BLaER1 (cell line): Measurements from ENCODE around the gene TSPAN12.

ENCODE experiments used
- H3K27ac ChIP-seq: shearing (Covaris generic); formaldehyde crosslinking; 2 replicates; pipeline ENCODE4 v1.8.1; 2022
- H3K27me3 ChIP-seq: shearing (Covaris generic); formaldehyde crosslinking; 2 replicates; pipeline ENCODE4 v1.8.1; 2022
- H3K36me3 ChIP-seq: shearing (Covaris generic); formaldehyde crosslinking; 2 replicates; pipeline ENCODE4 v1.8.1; 2022
- H3K4me1 ChIP-seq: shearing (Covaris generic); formaldehyde crosslinking; 2 replicates; pipeline ENCODE4 v1.8.1; 2022
- H3K4me2 ChIP-seq: shearing (Covaris generic); formaldehyde crosslinking; 2 replicates; pipeline ENCODE4 v1.8.1; 2022
- H3K4me3 ChIP-seq: shearing (Covaris generic); formaldehyde crosslinking; 2 replicates; pipeline ENCODE4 v1.8.1; 2022
- H3K9ac ChIP-seq: shearing (Covaris generic); formaldehyde crosslinking; 2 replicates; pipeline ENCODE4 v1.8.1; 2022
- H3K9me3 ChIP-seq: shearing (Covaris generic); formaldehyde crosslinking; 2 replicates; pipeline ENCODE4 v1.8.1; 2022
- H4K20me1 ChIP-seq: shearing (Covaris generic); formaldehyde crosslinking; 2 replicates; pipeline ENCODE4 v1.8.1; 2022
- Cebpa-rat ChIP-seq: shearing (Covaris generic); IDR thresholded peaks from 2 replicates; pipeline ENCODE4 v1.8.1; 2022

TSPAN12 gene

DNA sequence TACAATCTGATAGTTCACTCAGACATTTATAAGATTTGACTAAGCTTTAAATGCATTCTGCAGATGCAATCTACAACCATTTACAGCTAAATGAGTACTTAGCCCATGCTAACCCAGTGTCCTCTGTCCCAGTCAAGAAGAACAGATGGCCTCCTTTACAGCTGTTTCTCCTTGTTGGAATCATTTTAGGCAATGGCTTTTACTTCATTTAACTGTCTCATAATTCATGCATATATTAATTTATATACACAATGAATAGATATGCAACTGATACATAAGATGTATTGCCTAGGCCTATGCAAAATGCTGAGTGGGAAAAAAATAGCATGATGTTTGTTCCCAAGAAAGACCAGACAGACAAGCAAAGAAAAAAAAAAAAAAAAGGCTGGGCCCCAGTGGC lies 82.2 kb downstream of the TSPAN12 start:
- H3K9ac ChIP-seq: no peak overlapping the region
- no peaks in the 10 kb centered on the region for H4K20me1 ChIP-seq
- no peak overlapping the region for H3K4me2 ChIP-seq
- TF ChIP-seq Cebpa-rat: no peak
- no peaks in the 10 kb centered on the region for H3K27me3 ChIP-seq
- H3K9me3 ChIP-seq: no peaks in the 10 kb centered on the region
- H3K4me1 ChIP-seq: no peaks in the 10 kb centered on the region
- no peak overlapping the region for H3K4me3 ChIP-seq
- no peaks in the 10 kb centered on the region for H3K36me3 ChIP-seq
- H3K27ac ChIP-seq: no peak overlapping the region

DNA sequence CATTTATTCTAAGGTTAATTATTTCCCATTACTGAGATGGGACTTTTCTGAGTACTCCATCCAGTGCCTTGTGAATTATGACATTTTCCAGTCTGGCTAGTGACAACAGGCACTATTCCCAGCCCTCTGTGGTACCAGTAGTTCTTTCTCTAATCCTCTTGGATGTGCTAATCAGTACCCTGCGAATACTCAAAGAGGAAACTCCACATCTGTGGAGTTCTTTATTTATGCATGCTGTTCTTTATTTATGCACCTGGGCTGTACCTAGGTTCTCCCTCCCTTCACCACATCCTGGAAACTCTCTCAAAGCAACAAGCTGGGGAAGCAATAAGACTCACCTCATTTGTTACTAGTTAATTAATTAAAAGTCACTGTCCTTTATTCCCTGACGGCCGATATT lies 83.5 kb downstream of the TSPAN12 start:
- no peaks in the 10 kb centered on the region for H4K20me1 ChIP-seq
- no peak overlapping the region for H3K4me3 ChIP-seq
- TF ChIP-seq Cebpa-rat: no peak
- no peak overlapping the region for H3K27ac ChIP-seq
- H3K9me3 ChIP-seq: no peaks in the 10 kb centered on the region
- H3K36me3 ChIP-seq: no peaks in the 10 kb centered on the region
- H3K9ac ChIP-seq: no peak overlapping the region
- H3K4me1 ChIP-seq: no peaks in the 10 kb centered on the region
- no peak overlapping the region for H3K4me2 ChIP-seq
- H3K27me3 ChIP-seq: no peaks in the 10 kb centered on the region

- Histone ChIP-seq H3K27ac (no peak overlapping the region), H3K9ac (no peak overlapping the region), H3K4me2 (no peak overlapping the region), H3K4me1 (no peaks in the 10 kb centered on the region), H3K9me3 (no peaks in the 10 kb centered on the region), H3K36me3 (no peaks in the 10 kb centered on the region), H4K20me1 (no peaks in the 10 kb centered on the region), H3K4me3 (no peak overlapping the region), H3K27me3 (no peaks in the 10 kb centered on the region)
- no peak for TF ChIP-seq Cebpa-rat
Observed at GRCh38 chr7:120770206-120770605, 87.7 kb downstream of the TSPAN12 start.

DNA sequence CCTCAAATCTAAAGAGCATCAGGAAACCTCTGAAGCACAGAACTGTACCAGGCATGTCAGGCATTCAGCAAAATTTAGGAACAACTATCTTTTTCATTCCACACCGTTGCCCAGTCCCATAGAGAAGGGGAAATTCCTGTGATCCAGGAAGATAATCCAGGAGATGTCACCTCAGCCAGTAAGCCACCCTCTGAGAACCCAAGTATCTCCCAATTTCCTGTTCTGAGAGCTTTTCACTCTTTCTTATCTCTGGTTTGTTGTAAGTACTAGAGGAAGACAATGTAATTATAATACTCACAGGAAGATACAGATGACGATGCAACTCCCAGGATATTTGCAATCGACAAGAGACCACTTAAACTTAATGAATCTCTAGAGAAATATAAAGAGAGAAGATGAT lies 97.1 kb downstream of the TSPAN12 start:
- Histone ChIP-seq H3K27me3 (no peaks in the 10 kb centered on the region), H3K4me2 (no peak overlapping the region), H3K27ac (no peak overlapping the region), H3K9me3 (no peaks in the 10 kb centered on the region), H3K36me3 (no peaks in the 10 kb centered on the region), H3K4me1 (no peaks in the 10 kb centered on the region), H3K9ac (no peak overlapping the region), H3K4me3 (no peak overlapping the region), H4K20me1 (no peaks in the 10 kb centered on the region)
- TF ChIP-seq Cebpa-rat: no peak

- Histone ChIP-seq H3K4me1 (no peaks in the 10 kb centered on the region), H3K4me2 (no peak overlapping the region), H3K27me3 (no peaks in the 10 kb centered on the region), H3K9me3 (no peaks in the 10 kb centered on the region), H3K27ac (no peak overlapping the region), H4K20me1 (no peaks in the 10 kb centered on the region), H3K36me3 (no peaks in the 10 kb centered on the region), H3K9ac (no peak overlapping the region), H3K4me3 (no peak overlapping the region)
- TF ChIP-seq Cebpa-rat: no peak
Observed at GRCh38 chr7:120760050-120760449, 97.9 kb downstream of the TSPAN12 start.

DNA sequence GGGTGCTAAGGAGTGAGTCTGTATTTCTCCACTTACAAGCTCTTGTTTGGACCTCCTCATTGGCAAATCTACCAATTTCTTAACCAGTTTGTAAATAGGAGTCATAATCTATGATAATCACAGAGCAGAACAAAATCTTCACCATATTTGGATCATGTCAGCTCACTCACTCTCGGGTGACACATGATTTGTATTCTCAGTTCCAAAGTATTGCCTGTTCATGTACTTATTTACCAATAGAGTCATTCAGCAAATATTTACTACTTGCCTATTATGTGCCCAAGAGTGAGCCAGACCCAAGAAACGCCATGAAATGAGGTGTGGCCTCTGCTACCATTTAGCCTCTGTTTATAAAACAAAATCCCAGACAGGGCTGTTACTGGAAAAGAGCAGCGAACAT lies 114.8 kb downstream of the TSPAN12 start:
- no peak overlapping the region for H3K4me2 ChIP-seq
- no peak overlapping the region for H3K4me3 ChIP-seq
- H3K36me3 ChIP-seq: no peaks in the 10 kb centered on the region
- H4K20me1 ChIP-seq: no peaks in the 10 kb centered on the region
- H3K27ac ChIP-seq: no peak overlapping the region
- no peak overlapping the region for H3K9ac ChIP-seq
- no peaks in the 10 kb centered on the region for H3K4me1 ChIP-seq
- H3K27me3 ChIP-seq: no peaks in the 10 kb centered on the region
- no peaks in the 10 kb centered on the region for H3K9me3 ChIP-seq
- TF ChIP-seq Cebpa-rat: no peak

- Histone ChIP-seq H4K20me1 (no peaks in the 10 kb centered on the region), H3K4me1 (no peaks in the 10 kb centered on the region), H3K9ac (no peak overlapping the region), H3K4me3 (no peak overlapping the region), H3K9me3 (no peaks in the 10 kb centered on the region), H3K27me3 (no peaks in the 10 kb centered on the region), H3K27ac (no peak overlapping the region), H3K36me3 (no peaks in the 10 kb centered on the region), H3K4me2 (no peak overlapping the region)
- TF ChIP-seq Cebpa-rat: no peak
Observed at GRCh38 chr7:120742372-120742771, 115.6 kb downstream of the TSPAN12 start.

DNA sequence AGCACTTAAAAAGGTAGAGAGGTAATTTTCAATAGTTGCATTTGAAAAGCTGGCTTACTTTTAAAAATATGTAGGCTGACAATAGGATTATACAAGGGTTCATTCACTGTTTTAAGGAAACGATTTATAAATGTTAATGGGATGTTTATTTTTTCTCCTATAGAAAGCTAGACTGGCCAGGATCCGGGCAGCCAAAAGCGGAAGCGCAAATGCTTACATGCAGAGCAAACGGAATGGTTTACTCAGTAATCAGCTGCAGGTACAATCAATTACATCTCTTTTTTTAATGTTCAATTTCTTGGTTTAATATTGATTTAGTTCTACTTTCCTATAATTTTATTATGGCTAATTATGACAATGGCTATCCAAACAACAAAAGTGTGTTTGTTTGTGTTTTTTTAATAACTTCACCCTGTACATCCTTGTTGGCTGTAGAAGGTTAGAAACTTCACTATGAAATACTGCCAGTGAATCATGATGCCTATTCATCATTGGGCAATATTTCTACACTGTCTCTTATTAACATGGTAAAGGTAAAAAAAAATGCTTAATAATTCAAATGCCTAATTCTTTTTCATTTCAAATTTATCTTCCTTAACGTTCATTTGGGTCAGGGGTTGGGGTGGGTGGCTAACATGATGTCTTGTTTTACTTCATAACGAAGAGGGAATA lies 116.4 kb downstream of the TSPAN12 start:
- Histone ChIP-seq H3K27ac (no peak overlapping the region), H3K9ac (no peak overlapping the region), H3K4me1 (no peaks in the 10 kb centered on the region), H3K36me3 (no peaks in the 10 kb centered on the region), H3K4me3 (no peak overlapping the region), H3K4me2 (no peak overlapping the region), H3K9me3 (no peaks in the 10 kb centered on the region), H4K20me1 (no peaks in the 10 kb centered on the region), H3K27me3 (no peaks in the 10 kb centered on the region)
- no peak for TF ChIP-seq Cebpa-rat

DNA sequence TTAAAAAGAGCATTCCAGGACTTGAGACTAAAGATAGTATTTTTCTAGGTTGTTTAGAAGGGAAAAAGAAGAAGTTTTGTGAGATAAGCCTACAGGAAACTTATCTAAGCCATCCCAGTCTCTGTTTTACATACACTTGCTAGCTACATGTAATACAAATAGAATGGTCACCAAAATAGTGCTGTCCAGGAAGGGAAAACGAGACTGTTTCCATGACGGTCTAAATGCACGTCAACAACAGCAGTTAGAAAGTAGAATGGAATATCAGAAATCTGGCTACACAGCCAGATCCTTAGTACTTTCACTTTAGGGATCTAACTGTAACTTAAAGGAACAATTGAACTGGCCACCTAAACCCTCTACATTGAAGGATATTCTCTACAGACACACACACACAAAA lies 117.6 kb downstream of the TSPAN12 start:
- Histone ChIP-seq H3K9me3 (no peaks in the 10 kb centered on the region), H3K36me3 (no peaks in the 10 kb centered on the region), H3K27me3 (no peaks in the 10 kb centered on the region), H3K9ac (no peak overlapping the region), H3K4me1 (no peaks in the 10 kb centered on the region), H3K27ac (no peak overlapping the region), H3K4me2 (no peak overlapping the region), H3K4me3 (no peak overlapping the region), H4K20me1 (no peaks in the 10 kb centered on the region)
- TF ChIP-seq Cebpa-rat: no peak

GRCh38 chr7:120738816-120739215 lies 119.1 kb downstream of the TSPAN12 start:
- no peaks in the 10 kb centered on the region for H3K9me3 ChIP-seq
- H3K27ac ChIP-seq: no peak overlapping the region
- no peaks in the 10 kb centered on the region for H3K4me1 ChIP-seq
- no peaks in the 10 kb centered on the region for H3K36me3 ChIP-seq
- H3K9ac ChIP-seq: no peak overlapping the region
- no peaks in the 10 kb centered on the region for H3K27me3 ChIP-seq
- H3K4me3 ChIP-seq: no peak overlapping the region
- no peak for TF ChIP-seq Cebpa-rat
- no peak overlapping the region for H3K4me2 ChIP-seq
- no peaks in the 10 kb centered on the region for H4K20me1 ChIP-seq
